Measurements from ENCODE around the gene ELOVL6. TPM values are rescaled to one million over a fixed set of nuclear protein-coding genes. Genes with fewer than 3 reads are reported as not detected.
"Not testable (repeated sequence)": the region's sequence is repeated elsewhere in the genome, so short reads cannot be mapped to it uniquely, and the experiment has no call there.

Gene ELOVL6
- total RNA-seq, 1 donor from 2014 or later = 7.3 TPM

DNA sequence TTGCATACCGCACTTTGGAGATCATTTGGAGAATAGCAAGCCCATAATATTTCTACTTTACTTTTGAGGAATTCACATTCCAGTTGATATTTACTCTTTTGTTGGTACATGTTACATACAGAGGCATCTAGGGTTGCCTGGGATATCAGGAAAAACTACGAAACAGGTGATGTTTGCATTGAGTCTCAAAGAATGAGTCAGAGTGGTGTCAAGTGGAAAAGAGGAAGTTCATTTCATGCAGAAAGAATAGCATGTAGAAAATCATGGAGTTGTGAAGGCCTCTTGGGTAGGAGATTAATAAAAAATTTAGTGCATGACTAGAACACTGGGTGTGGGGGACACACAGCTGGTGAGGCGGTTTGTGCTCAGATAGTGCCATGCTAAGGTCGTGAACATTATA, 33.5 kb upstream of the ELOVL6 start:
- TF ChIP-seq, protein P1, sequence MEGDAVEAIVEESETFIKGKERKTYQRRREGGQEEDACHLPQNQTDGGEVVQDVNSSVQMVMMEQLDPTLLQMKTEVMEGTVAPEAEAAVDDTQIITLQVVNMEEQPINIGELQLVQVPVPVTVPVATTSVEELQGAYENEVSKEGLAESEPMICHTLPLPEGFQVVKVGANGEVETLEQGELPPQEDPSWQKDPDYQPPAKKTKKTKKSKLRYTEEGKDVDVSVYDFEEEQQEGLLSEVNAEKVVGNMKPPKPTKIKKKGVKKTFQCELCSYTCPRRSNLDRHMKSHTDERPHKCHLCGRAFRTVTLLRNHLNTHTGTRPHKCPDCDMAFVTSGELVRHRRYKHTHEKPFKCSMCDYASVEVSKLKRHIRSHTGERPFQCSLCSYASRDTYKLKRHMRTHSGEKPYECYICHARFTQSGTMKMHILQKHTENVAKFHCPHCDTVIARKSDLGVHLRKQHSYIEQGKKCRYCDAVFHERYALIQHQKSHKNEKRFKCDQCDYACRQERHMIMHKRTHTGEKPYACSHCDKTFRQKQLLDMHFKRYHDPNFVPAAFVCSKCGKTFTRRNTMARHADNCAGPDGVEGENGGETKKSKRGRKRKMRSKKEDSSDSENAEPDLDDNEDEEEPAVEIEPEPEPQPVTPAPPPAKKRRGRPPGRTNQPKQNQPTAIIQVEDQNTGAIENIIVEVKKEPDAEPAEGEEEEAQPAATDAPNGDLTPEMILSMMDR (IDR thresholded peaks at IDR 0.05) = no peak
- Mint-ChIP-seq H3K4me1 (ENCODE audit: unreplicated experiment) (no peaks in the 10 kb centered on the region), H3K9me3 (ENCODE audit: unreplicated experiment) (peaks cover 4% of the 10 kb centered on the region), H3K4me3 (ENCODE audit: unreplicated experiment) (no peak overlapping the region), H3K27me3 (ENCODE audit: unreplicated experiment) (peaks cover 10% of the 10 kb centered on the region), H3K27ac (ENCODE audit: unreplicated experiment) (no peak overlapping the region), H3K36me3 (ENCODE audit: unreplicated experiment) (no peaks in the 10 kb centered on the region)
- no peak for DNase-seq (ENCODE audit: extremely low spot score, unreplicated experiment)

DNA sequence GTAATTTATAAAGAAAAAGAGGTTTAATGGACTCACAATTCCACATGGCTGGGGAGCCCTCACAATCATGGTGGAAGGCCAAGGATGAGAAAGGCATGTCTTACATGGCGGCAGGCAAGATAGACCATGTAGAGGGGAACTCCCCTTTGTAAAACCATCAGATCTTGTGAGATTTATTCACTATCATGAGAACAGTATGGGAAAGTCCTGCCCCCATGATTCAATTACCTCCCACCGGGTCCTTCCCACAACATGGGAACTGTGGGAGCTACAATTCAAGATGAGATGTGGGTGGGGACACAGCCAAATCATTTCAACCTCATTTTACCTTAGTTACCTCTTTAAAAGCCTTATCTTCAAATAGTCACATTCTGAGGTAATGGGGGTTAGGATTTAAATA, 30.9 kb upstream of the ELOVL6 start:
- TF ChIP-seq, protein P1 (IDR thresholded peaks at IDR 0.05) = no peak
- Mint-ChIP-seq H3K27ac (ENCODE audit: unreplicated experiment) (no peak overlapping the region), H3K9me3 (ENCODE audit: unreplicated experiment) (no peaks in the 10 kb centered on the region), H3K4me3 (ENCODE audit: unreplicated experiment) (no peak overlapping the region), H3K27me3 (ENCODE audit: unreplicated experiment) (peaks cover 3% of the 10 kb centered on the region), H3K4me1 (ENCODE audit: unreplicated experiment) (no peaks in the 10 kb centered on the region), H3K36me3 (ENCODE audit: unreplicated experiment) (no peaks in the 10 kb centered on the region)
- DNase-seq (ENCODE audit: extremely low spot score, unreplicated experiment) = no peak

DNA sequence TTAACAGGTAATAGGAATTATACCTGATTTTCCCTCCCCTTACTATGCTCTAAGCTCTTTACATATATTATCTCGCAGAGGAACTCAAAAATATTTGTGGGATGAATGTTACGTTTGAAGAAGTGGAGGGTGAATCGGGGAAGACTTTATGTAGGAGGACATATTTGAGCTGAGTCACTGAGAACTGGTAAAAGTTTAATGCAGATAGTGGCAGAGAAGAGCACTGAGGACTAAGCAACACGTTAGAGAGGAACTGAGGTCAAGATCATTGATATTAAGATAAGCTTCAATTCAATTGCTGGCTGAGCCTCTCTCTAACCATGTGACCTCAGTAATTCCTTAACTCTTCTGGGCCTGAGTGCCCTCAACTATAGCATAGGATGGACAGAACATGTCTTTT, 26.4 kb upstream of the ELOVL6 start:
- Mint-ChIP-seq H3K4me1 (ENCODE audit: unreplicated experiment) (no peaks in the 10 kb centered on the region), H3K4me3 (ENCODE audit: unreplicated experiment) (no peak overlapping the region), H3K36me3 (ENCODE audit: unreplicated experiment) (no peaks in the 10 kb centered on the region), H3K9me3 (ENCODE audit: unreplicated experiment) (no peaks in the 10 kb centered on the region), H3K27ac (ENCODE audit: unreplicated experiment) (no peak overlapping the region), H3K27me3 (ENCODE audit: unreplicated experiment) (peaks cover 10% of the 10 kb centered on the region)
- no peak for DNase-seq (ENCODE audit: extremely low spot score, unreplicated experiment)
- TF ChIP-seq, protein P1 (IDR thresholded peaks at IDR 0.05) = no peak

DNA sequence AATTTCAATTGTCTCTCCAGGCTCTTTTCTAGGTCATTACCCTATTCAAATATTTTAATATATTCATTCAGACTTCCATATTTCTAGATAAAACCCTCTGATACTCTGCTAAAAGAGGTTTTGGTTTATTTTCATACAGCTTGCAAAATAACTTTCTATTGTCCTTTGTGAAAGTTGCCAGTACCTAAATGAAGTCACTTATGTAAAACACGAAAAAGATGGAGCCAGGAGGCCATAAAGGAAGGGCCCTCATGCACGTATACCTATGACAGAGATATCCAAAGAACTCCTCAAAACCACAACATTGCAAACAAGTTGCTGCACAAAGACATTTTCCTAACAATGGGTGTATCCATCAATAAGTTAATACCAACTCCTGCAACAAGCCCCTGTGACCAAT, 25.7 kb upstream of the ELOVL6 start:
- Mint-ChIP-seq H3K4me3 (ENCODE audit: unreplicated experiment) (no peak overlapping the region), H3K9me3 (ENCODE audit: unreplicated experiment) (peaks cover 1% of the 10 kb centered on the region), H3K36me3 (ENCODE audit: unreplicated experiment) (no peaks in the 10 kb centered on the region), H3K4me1 (ENCODE audit: unreplicated experiment) (no peaks in the 10 kb centered on the region), H3K27me3 (ENCODE audit: unreplicated experiment) (peaks cover 12% of the 10 kb centered on the region), H3K27ac (ENCODE audit: unreplicated experiment) (no peak overlapping the region)
- TF ChIP-seq, protein P1 (IDR thresholded peaks at IDR 0.05) = no peak
- DNase-seq (ENCODE audit: extremely low spot score, unreplicated experiment) = no peak

DNA sequence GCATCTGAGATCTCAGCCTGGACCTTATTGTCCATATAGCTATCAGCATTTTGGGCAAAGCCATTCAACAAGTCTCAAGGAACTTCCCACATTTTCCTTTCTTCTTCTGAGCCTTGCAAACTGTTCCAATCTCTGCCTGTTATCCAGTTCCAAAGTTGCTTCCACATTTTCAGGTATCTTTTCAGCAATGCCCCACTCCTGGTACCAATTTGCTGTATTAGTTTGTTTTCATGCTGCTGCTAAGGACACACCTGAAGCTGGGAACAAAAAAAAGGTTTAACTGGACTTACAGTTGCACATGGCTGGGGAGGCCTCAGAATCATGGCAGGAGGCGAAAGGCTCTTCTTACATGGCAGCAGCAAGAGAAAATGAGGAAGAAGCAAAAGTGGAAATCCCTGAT, 20.5 kb upstream of the ELOVL6 start:
- H3K27me3 Mint-ChIP-seq (ENCODE audit: unreplicated experiment) = peaks cover 28% of the 10 kb centered on the region
- not testable (repeated sequence) for DNase-seq (ENCODE audit: extremely low spot score, unreplicated experiment); H3K4me1 Mint-ChIP-seq (ENCODE audit: unreplicated experiment); H3K27ac Mint-ChIP-seq (ENCODE audit: unreplicated experiment); H3K4me3 Mint-ChIP-seq (ENCODE audit: unreplicated experiment); H3K36me3 Mint-ChIP-seq (ENCODE audit: unreplicated experiment); H3K9me3 Mint-ChIP-seq (ENCODE audit: unreplicated experiment)

DNA sequence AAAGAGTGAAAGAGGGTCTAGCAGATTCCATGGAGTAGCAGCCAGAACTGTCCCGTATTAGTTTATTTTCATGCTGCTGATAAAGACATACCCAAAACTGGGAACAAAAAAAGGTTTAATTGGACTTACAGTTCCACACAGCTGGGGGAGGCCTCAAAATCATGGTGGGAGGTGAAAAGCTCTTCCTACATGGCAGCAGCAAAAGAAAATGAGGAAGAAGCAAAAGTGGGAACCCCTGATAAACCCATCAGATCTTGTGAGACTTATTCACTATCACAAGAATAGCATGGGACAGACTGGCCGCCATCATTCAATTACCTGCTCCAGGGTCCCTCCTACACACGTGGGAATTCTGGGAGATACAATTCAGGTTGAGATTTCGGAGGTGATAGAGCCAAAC, 18.8 kb upstream of the ELOVL6 start:
- DNase-seq (ENCODE audit: extremely low spot score, unreplicated experiment); H3K4me1 Mint-ChIP-seq (ENCODE audit: unreplicated experiment); H3K4me3 Mint-ChIP-seq (ENCODE audit: unreplicated experiment); H3K36me3 Mint-ChIP-seq (ENCODE audit: unreplicated experiment); H3K27ac Mint-ChIP-seq (ENCODE audit: unreplicated experiment); H3K9me3 Mint-ChIP-seq (ENCODE audit: unreplicated experiment): not testable (repeated sequence)
- H3K27me3 Mint-ChIP-seq (ENCODE audit: unreplicated experiment) = peaks cover 28% of the 10 kb centered on the region
